Activated B cell treated with CpG ODN at 0.5 μM for 24 hours (primary cell): ENCODE measurements around the gene FURIN. TPM values are rescaled to one million over a fixed set of nuclear protein-coding genes. Genes with fewer than 3 reads are reported as not detected.

ENCODE experiments used
- ATAC-seq: fragments of 200-7000 bp; cut with Tn5 transposase; one replicate; pipeline ENCODE4 v1.10.0; 2021; ENCODE audit warnings: low read depth, mild to moderate bottlenecking, moderate library complexity
- CTCF ChIA-PET: fragments of 350-600 bp; sonication (Branson Sonifier 250); formaldehyde crosslinking; loops from one replicate; lab custom pipeline; 2021; ENCODE audit warnings: antibody characterized with exemption; lab: Charles Lee
- POLR2A ChIA-PET: fragments of 350-600 bp; sonication (Branson Sonifier 250); formaldehyde crosslinking; loops from one replicate; lab custom pipeline; 2021; ENCODE audit warnings: antibody characterized with exemption; lab: Charles Lee
- DNase-seq: peaks from one replicate; pipeline ENCODE4 v3.0.0; 2022
- H3K27ac Mint-ChIP-seq: one replicate; pipeline ENCODE4 v1.8.0; 2020; ENCODE audit warnings: mixed read lengths
- H3K27me3 Mint-ChIP-seq: one replicate; pipeline ENCODE4 v1.8.0; 2021; ENCODE audit warnings: mixed read lengths
- H3K36me3 Mint-ChIP-seq: one replicate; pipeline ENCODE4 v1.8.0; 2021; ENCODE audit warnings: low read depth, mixed read lengths
- H3K4me1 Mint-ChIP-seq: one replicate; pipeline ENCODE4 v1.8.0; 2021; ENCODE audit warnings: mixed read lengths
- H3K4me3 Mint-ChIP-seq: one replicate; pipeline ENCODE4 v1.8.0; 2020; ENCODE audit warnings: mild to moderate bottlenecking, mixed read lengths
- H3K9me3 Mint-ChIP-seq: one replicate; pipeline ENCODE4 v1.8.0; 2020; ENCODE audit warnings: mixed read lengths
- intact Hi-C: fragments of 100-400 bp; cut with micrococcal nuclease; formaldehyde crosslinking; loops from one replicate; pipeline ENCODE4 v1.15.1; 2024
- total RNA-seq: library from RNA; stranded (reverse); gene quantifications from 2 replicates; pipeline ENCODE4 v1.2.3, GENCODE V29; 2022
- TF ChIP-seq, protein P1 (sequence below): fragments of 200-600 bp; IDR thresholded peaks from one replicate; pipeline ENCODE4 v1.8.0; 2022; ENCODE audit warnings: antibody characterized with exemption, mild to moderate bottlenecking

Gene FURIN
- total RNA-seq, 1 donor from 2014 or later = 46.5 TPM

GRCh38 chr15:90859234-90860131 is 8.9 kb upstream of the FURIN start:
- peaks cover 52% of the 10 kb centered on the region for H3K4me1 Mint-ChIP-seq

DNA sequence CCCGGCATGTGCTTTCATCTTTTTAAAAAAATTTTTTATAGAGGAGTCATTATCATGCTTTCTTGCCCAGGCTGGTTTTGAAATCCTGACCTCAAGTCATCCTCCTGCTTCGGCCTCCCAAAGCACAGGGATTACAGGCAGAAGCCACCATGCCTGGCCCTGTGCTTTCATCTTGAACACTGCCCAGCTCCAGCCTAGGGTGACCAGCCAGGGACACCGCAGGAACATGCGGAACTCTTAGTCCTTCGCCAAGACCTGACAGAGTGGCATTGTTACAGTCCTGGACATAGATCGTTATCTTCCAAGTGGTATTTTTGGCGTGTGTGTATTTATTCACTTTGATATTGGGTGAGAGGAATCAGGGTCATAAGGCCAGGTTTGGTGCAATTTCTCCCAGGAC is 7.9 kb upstream of the FURIN start:
- ATAC-seq (no peak), DNase-seq (no peak)
- ChIA-PET POLR2A (no interaction called here), CTCF (no interaction called here)
- Mint-ChIP-seq H3K4me3 (no peak overlapping the region), H3K27ac (peak overlapping the region; percentile 20), H3K4me1 (peaks cover 42% of the 10 kb centered on the region), H3K27me3 (no peaks in the 10 kb centered on the region), H3K36me3 (no peaks in the 10 kb centered on the region), H3K9me3 (no peaks in the 10 kb centered on the region)
- intact Hi-C loops = no loop called here
- TF ChIP-seq, protein P1, sequence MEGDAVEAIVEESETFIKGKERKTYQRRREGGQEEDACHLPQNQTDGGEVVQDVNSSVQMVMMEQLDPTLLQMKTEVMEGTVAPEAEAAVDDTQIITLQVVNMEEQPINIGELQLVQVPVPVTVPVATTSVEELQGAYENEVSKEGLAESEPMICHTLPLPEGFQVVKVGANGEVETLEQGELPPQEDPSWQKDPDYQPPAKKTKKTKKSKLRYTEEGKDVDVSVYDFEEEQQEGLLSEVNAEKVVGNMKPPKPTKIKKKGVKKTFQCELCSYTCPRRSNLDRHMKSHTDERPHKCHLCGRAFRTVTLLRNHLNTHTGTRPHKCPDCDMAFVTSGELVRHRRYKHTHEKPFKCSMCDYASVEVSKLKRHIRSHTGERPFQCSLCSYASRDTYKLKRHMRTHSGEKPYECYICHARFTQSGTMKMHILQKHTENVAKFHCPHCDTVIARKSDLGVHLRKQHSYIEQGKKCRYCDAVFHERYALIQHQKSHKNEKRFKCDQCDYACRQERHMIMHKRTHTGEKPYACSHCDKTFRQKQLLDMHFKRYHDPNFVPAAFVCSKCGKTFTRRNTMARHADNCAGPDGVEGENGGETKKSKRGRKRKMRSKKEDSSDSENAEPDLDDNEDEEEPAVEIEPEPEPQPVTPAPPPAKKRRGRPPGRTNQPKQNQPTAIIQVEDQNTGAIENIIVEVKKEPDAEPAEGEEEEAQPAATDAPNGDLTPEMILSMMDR = no peak

More at GRCh38 chr15:90859234-90860131, 8.9 kb upstream of the FURIN start:
- intact Hi-C loops = no loop called here
- H3K27me3 Mint-ChIP-seq = no peaks in the 10 kb centered on the region
- H3K9me3 Mint-ChIP-seq = no peaks in the 10 kb centered on the region
- H3K27ac Mint-ChIP-seq = peak overlapping the region; percentile 37
- ATAC-seq (no peak), DNase-seq (no peak)
- CTCF ChIA-PET = interaction anchor here (0.7 kb wide), 1 partner anchor 72 kb away, joined by 5 read pairs; no protein-coding TSS in a partner anchor
- TF ChIP-seq, protein P1 = no peak
- H3K36me3 Mint-ChIP-seq = no peaks in the 10 kb centered on the region
- POLR2A ChIA-PET = interaction anchor here (0.6 to 2.0 kb wide), 3 partner anchors 9 to 15 kb away, joined by 4 to 6 read pairs (median 6); partner anchors contain the start of gene FURIN
- no peak overlapping the region for H3K4me3 Mint-ChIP-seq

- H3K4me1 Mint-ChIP-seq = peaks cover 39% of the 10 kb centered on the region
These were observed 7.3 kb upstream of the FURIN start for GRCh38 chr15:90860942-90861675.

GRCh38 chr15:90862487-90862886 is 5.9 kb upstream of the FURIN start:
- H3K27me3 Mint-ChIP-seq = no peaks in the 10 kb centered on the region
- TF ChIP-seq, protein P1 = no peak
- DNase-seq = no peak
- ChIA-PET CTCF (no interaction called here), POLR2A (no interaction called here)
- no peak overlapping the region for H3K4me3 Mint-ChIP-seq
- intact Hi-C loops = no loop called here
- H3K27ac Mint-ChIP-seq = no peak overlapping the region
- peaks cover 25% of the 10 kb centered on the region for H3K4me1 Mint-ChIP-seq
- no peaks in the 10 kb centered on the region for H3K36me3 Mint-ChIP-seq
- no peak for ATAC-seq
- H3K9me3 Mint-ChIP-seq = no peaks in the 10 kb centered on the region

More at GRCh38 chr15:90860942-90861675, 7.3 kb upstream of the FURIN start:
- DNase-seq = no peak
- TF ChIP-seq, protein P1 = no peak
- no peak for ATAC-seq
- POLR2A ChIA-PET = no interaction called here
- CTCF ChIA-PET = no interaction called here
- no peaks in the 10 kb centered on the region for H3K27me3 Mint-ChIP-seq
- no peaks in the 10 kb centered on the region for H3K36me3 Mint-ChIP-seq
- H3K9me3 Mint-ChIP-seq = no peaks in the 10 kb centered on the region
- intact Hi-C loops = no loop called here
- H3K4me3 Mint-ChIP-seq = no peak overlapping the region
- no peak overlapping the region for H3K27ac Mint-ChIP-seq
